Ectodermal cell (in vitro differentiated cells): Measurements from ENCODE around the gene APOLD1.
"Not testable (repeated sequence)": the region's sequence is repeated elsewhere in the genome, so short reads cannot be mapped to it uniquely, and the experiment has no call there.

ENCODE experiments used
- H3K27ac ChIP-seq: 2 replicates; pipeline ENCODE4 v1.7.0; 2013; ENCODE audit warnings: mild to moderate bottlenecking, low read depth, low read length; ENCODE audit not compliant: insufficient read depth, poor library complexity, severe bottlenecking
- H3K27me3 ChIP-seq: 2 replicates; pipeline ENCODE4 v1.7.0; 2013; ENCODE audit warnings: mild to moderate bottlenecking, low read length; ENCODE audit not compliant: insufficient read depth, control insufficient read depth, poor library complexity, severe bottlenecking
- H3K36me3 ChIP-seq: one replicate; pipeline ENCODE4 v1.7.0; 2013; ENCODE audit warnings: low read length; ENCODE audit not compliant: control insufficient read depth, insufficient read depth
- H3K4me1 ChIP-seq: one replicate; pipeline ENCODE4 v1.7.0; 2013; ENCODE audit warnings: low read length; ENCODE audit not compliant: control insufficient read depth, insufficient read depth
- H3K4me3 ChIP-seq: 2 replicates; pipeline ENCODE4 v1.7.0; 2013; ENCODE audit warnings: low read depth, low read length, control low read depth; ENCODE audit not compliant: insufficient read depth
- H3K9me3 ChIP-seq: 2 replicates; pipeline ENCODE4 v1.7.0; 2013; ENCODE audit warnings: mild to moderate bottlenecking, low read length, moderate library complexity; ENCODE audit not compliant: control insufficient read depth
- WGBS, 2 experiments: methylation state at CpG; one replicate each; pipeline ENCODE4 v1.1.7; 2013; ENCODE audit warnings: missing lambda C conversion rate in 2 of 2; 5-methylcytosine and 5-hydroxymethylcytosine counted together

The APOLD1 gene

DNA sequence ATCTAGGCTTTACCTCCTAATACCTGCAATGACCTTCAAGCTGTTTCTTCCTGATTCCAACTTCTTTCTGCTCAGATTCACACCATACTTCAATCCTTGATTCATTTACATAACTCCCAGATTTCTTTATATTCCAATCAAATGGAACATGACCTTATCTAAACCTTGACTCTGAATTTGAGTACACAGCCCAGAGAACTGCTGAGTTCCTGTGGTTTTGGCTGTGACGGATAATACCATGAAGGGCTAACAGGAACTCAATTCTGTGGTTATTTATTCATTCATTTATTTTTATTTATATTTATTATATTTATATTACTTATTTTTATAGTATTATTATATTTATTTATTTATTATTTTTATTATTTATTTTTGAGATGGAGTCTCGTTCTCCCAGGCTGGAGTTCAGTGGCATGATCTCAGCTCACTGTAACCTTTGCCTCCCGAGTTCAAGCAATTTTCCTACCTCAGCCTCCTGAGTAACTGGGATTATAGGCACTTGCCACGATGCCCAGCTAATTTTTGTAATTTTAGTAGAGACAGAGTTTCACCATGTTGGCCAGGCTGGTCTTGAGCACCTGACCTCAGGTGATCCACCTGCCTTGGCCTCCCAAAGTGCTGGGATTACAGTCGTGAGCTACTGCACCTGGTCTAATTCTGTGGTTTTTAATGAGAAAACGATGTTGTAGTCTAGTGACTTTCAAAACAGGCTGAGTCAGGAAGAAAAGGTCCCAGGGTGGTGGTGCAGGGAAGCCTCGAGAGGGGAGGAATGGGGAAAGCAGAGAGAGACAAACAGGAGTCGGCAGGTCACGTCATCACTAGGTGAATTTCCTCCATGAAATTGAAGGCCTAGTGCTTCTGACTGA lies 11.7 kb downstream of the APOLD1 start:
- Histone ChIP-seq H3K27me3 (no peaks in the 10 kb centered on the region), H3K9me3 (no peaks in the 10 kb centered on the region), H3K4me3 (no peak overlapping the region), H3K27ac (no peak overlapping the region), H3K4me1 (peaks cover 3% of the 10 kb centered on the region), H3K36me3 (no peaks in the 10 kb centered on the region)
- 89 to 93% methylated on average over 8 to 9 of the region's 9 CpGs for WGBS, 2 experiments

DNA sequence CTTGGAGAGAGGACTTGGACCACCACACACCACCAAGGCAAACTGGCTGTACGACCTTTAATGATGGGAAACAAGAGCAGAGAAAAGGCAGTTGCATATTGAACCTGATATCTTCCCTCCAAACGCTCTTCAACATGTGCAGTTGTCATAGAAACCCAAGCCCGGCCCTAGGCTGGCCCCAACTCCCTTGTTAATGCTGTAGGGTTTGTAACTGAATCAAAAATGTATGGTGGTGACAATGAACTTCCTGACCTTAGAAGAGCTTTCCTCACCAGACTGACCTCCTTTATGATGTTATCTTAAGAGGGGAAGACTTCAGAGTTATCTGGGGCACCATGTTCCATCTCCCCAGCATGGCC lies 12.3 kb downstream of the APOLD1 start:
- Histone ChIP-seq H3K27ac (no peak overlapping the region), H3K9me3 (no peaks in the 10 kb centered on the region), H3K27me3 (no peaks in the 10 kb centered on the region), H3K4me1 (no peaks in the 10 kb centered on the region), H3K4me3 (no peak overlapping the region), H3K36me3 (no peaks in the 10 kb centered on the region)
- WGBS, 2 experiments = 82 to 93% methylated on average over 3 of the region's 3 CpGs

DNA sequence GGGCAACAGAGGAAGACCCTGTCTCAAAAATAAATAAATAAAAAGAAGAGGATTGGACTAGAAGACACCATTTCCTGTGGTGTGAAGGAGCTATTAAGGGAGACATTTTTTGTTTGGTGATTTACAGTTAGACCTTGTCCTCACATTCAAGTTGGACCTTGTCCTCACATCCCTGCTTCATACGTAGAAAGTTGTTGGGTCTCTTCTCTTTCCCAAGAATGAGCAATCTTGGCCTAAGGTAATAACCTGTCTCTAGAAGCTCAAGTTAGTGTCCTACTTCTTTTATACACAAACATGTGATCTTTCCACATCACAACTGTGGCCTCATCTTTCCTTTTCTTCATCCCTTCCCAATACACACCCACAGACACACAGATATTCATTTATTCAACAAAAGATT lies 13.0 kb downstream of the APOLD1 start:
- Histone ChIP-seq H3K4me1 (no peaks in the 10 kb centered on the region), H3K4me3 (no peak overlapping the region), H3K27ac (no peak overlapping the region), H3K9me3 (no peaks in the 10 kb centered on the region), H3K27me3 (no peaks in the 10 kb centered on the region), H3K36me3 (no peaks in the 10 kb centered on the region)
- WGBS, 2 experiments = 84 to 93% methylated on average over 1 of the region's 1 CpG

DNA sequence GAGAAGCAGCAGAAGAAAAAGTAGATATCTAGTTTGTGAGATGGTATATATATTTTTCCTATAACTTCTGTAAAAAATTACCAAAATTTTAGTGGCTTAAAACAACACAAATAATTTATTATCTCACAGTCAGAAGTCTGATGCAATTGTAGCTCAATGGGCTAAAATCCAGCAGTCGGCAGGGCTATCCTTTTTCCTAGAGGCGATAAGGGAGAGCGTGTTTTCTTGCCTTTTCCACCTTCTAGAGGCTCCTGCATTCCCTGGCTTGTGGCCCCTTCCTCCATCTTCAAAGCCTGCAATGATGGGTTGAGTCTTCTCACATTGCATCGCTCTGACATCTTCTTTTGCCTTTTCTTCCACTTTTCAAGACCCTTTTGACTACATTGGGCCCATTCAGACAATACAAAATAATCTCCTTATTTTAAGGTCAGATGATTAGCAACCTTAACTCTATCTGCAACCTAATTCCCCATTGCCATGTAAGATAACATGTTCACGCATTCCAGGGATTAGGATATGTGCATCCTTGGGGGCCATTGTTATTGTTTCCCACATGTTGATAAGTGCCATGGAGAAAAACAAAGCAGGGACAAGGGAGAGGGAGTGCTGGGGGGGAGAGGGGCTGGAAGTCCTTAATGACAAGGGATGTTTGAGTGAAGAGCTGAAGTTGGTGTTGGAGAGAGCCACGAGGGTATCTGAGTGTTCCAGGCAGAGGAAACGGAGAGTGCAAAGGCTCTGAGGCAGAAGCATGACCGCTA lies 13.9 kb downstream of the APOLD1 start:
- WGBS, 2 experiments = 83 to 84% methylated on average over 8 of the region's 8 CpGs
- no peak overlapping the region for H3K27ac ChIP-seq
- no peaks in the 10 kb centered on the region for H3K9me3 ChIP-seq
- no peaks in the 10 kb centered on the region for H3K36me3 ChIP-seq
- H3K4me1 ChIP-seq = no peaks in the 10 kb centered on the region
- no peaks in the 10 kb centered on the region for H3K27me3 ChIP-seq
- H3K4me3 ChIP-seq = no peak overlapping the region

DNA sequence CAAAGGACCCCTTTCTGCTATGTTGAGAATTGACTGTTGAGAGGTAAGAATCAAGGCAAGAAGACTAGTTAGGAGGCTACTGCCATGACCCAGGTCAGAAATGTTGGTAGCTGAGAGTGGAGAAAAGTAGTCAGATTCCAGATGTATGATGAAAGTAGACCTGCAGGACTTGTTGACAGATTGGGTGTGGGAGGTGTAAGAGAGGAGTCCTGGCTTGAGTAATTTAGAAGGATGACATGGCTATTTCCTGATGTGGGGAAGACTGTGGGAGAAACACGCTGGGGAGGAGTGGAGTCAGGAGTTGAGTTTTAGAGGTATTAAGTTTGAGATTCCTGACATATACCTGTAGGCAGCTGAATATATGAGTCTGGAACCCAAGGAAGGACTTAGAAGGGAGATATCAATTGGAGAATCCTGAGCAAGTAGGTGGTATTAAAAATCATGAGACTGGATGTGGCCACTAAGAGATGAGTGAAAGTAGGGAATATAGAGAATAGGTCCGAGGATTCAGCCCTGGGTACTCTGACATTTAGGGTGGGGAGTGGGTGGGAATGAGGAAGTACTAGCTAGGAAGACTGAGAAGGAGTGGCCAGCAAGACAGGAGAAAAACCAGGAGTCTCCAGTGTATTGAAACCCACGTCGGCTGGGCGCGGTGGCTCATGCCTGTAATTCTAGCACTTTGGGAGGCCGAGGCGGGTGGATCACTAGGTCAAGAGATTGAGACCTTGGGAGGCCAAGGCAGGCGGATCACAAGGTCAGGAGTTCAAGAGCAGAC lies 15.1 kb downstream of the APOLD1 start:
- H3K4me1 ChIP-seq = no peaks in the 10 kb centered on the region
- 91% methylated on average over 9 of the region's 9 CpGs for WGBS, 2 experiments
- H3K36me3 ChIP-seq = no peaks in the 10 kb centered on the region
- H3K27me3 ChIP-seq = no peaks in the 10 kb centered on the region
- H3K4me3 ChIP-seq = no peak overlapping the region
- H3K9me3 ChIP-seq = no peaks in the 10 kb centered on the region
- H3K27ac ChIP-seq = no peak overlapping the region

DNA sequence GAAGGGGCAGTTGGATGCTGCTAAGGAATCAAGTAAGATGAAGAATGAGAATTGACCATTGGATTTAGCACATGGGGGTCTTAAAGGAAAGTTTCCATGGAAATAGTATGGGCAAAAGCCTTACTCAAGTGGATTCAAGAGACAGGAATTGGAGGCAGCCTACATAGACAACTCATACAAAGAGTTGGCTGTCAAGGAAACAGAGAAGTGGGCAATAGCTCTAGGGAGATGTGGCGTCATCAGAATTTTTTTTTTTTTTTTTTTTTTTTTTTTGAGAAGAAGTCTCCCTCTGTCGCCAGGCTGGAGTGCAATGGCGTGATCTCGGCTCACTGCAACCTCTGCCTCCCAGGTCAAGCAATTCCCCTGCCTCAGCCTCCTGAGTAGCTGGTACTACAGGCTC lies 16.2 kb downstream of the APOLD1 start:
- not testable (repeated sequence) for H3K4me3 ChIP-seq, H3K27ac ChIP-seq, H3K9me3 ChIP-seq, H3K27me3 ChIP-seq, H3K4me1 ChIP-seq, H3K36me3 ChIP-seq
- 91 to 94% methylated on average over 4 of the region's 4 CpGs for WGBS, 2 experiments

DNA sequence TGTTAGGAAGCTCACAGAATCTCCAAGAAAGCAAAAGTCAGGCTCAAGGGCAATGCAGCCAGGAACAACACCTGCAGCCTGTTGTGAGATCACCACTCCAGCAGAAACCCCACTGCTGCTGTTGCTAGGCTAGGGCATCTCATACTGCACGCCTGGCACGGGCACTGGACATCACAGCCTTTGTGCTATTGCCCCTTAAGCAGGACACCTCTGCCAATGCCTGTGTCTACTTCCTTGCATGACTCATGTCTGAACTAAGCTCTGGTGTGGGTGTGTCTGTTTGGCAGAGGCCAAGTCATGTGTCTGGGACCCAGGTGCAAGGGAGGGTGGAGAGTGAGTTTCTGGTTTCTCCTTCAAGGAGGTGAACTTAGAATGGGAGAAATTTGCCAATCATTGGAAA lies 17.7 kb downstream of the APOLD1 start:
- Histone ChIP-seq H3K4me1 (no peaks in the 10 kb centered on the region), H3K27ac (no peak overlapping the region), H3K36me3 (no peaks in the 10 kb centered on the region), H3K4me3 (no peak overlapping the region), H3K27me3 (no peaks in the 10 kb centered on the region), H3K9me3 (no peaks in the 10 kb centered on the region)
- 95% methylated on average over 2 of the region's 2 CpGs for WGBS, 2 experiments

DNA sequence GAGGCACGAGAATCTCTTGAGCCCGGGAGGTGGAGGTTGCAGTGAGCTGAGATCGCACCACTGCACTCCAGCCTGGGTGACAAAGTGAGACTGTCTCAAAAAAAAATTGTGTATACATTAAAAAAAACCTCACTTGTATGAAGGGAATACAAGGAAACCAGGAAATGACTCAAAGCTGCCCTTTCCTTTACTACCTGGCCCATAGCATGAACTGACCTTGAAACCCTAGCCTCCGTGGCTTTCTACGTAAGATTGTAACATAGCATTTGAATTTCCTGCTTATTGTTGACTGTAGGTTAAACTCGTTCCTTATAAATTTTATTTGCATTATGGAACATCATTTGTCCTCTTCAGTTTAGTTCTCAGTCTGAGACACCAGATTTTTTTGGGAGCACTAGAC lies 18.6 kb downstream of the APOLD1 start:
- WGBS, 2 experiments = 95 to 97% methylated on average over 6 of the region's 6 CpGs
- Histone ChIP-seq H3K4me3 (no peak overlapping the region), H3K36me3 (no peaks in the 10 kb centered on the region), H3K27ac (no peak overlapping the region), H3K27me3 (no peaks in the 10 kb centered on the region), H3K4me1 (no peaks in the 10 kb centered on the region), H3K9me3 (no peaks in the 10 kb centered on the region)

DNA sequence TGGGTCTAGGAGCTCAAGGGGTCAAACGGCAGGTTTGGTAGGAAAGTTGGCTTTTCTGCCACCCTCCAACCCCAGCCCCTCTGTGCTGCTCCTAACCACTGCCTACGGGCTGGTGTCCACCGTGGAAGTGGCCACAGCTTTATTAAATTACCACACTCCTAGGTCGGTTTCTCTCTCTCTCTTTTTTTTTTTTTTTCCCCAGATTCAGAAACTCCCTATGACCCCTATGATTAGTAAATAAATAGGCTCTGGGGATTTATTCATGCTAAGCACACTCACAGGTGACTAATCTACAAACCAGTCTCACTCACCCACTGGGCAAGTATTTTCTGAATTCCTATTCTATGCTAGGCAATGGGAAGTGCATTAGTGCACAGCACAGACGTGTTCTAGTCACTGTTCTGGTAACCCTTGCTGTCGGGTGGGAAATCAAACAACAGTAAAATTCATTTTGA lies 19.0 kb downstream of the APOLD1 start:
- no peak overlapping the region for H3K27ac ChIP-seq
- no peaks in the 10 kb centered on the region for H3K9me3 ChIP-seq
- H3K4me3 ChIP-seq = no peak overlapping the region
- H3K4me1 ChIP-seq = no peaks in the 10 kb centered on the region
- 85 to 87% methylated on average over 5 to 6 of the region's 6 CpGs for WGBS, 2 experiments
- no peaks in the 10 kb centered on the region for H3K36me3 ChIP-seq
- H3K27me3 ChIP-seq = no peaks in the 10 kb centered on the region
